HEK293T (cell line): Measurements from ENCODE around the gene CIB1.
A peak's percentile ranks its signal among the peaks of the same experiment; 100 is the strongest.
"Not testable (repeated sequence)": the region's sequence is repeated elsewhere in the genome, so short reads cannot be mapped to it uniquely, and the experiment has no call there.

ENCODE experiments used
- CTCF ChIA-PET: fragments of 350-600 bp; formaldehyde crosslinking; extraction: SDS; loops from one replicate; lab custom pipeline; 2021; ENCODE audit warnings: antibody characterized with exemption, inconsistent platforms; lab: Yijun Ruan, JAX
- POLR2A ChIA-PET: fragments of 350-600 bp; formaldehyde crosslinking; extraction: SDS; loops from one replicate; lab custom pipeline; 2020; ENCODE audit warnings: antibody characterized with exemption, inconsistent platforms; lab: Yijun Ruan, JAX
- DNase-seq: peaks from one replicate; pipeline ENCODE4 v3.0.0; 2012; ENCODE audit warnings: mixed read lengths; ENCODE audit errors: extremely low spot score
- ARNT ChIP-seq: fragments of 450-650 bp; IDR thresholded peaks from 2 replicates; pipeline ENCODE4 v1.6.1; 2017; ENCODE audit warnings: mild to moderate bottlenecking
- BHLHE40 ChIP-seq: fragments of 450-650 bp; IDR thresholded peaks from 2 replicates; pipeline ENCODE4 v1.6.1; 2016; ENCODE audit warnings: mild to moderate bottlenecking, moderate library complexity, borderline replicate concordance
- CTBP1 ChIP-seq: fragments of 450-650 bp; IDR thresholded peaks from 2 replicates; pipeline ENCODE4 v1.6.1; 2016; ENCODE audit warnings: borderline replicate concordance
- ELF4 ChIP-seq: fragments of 450-650 bp; IDR thresholded peaks from 2 replicates; pipeline ENCODE4 v1.6.1; 2017; ENCODE audit warnings: antibody characterized with exemption
- FOXA1 ChIP-seq: fragments of 450-650 bp; IDR thresholded peaks from 2 replicates; pipeline ENCODE4 v1.6.1; 2016; ENCODE audit warnings: mild to moderate bottlenecking
- FOXK2 ChIP-seq: fragments of 450-650 bp; IDR thresholded peaks from 2 replicates; pipeline ENCODE4 v1.6.1; 2016; ENCODE audit warnings: mild to moderate bottlenecking
- FOXM1 ChIP-seq: fragments of 450-650 bp; IDR thresholded peaks from 2 replicates; pipeline ENCODE4 v1.6.1; 2017; ENCODE audit warnings: mild to moderate bottlenecking, borderline replicate concordance
- HDGF ChIP-seq: fragments of 450-650 bp; IDR thresholded peaks from 2 replicates; pipeline ENCODE4 v1.6.1; 2017; ENCODE audit warnings: antibody characterized with exemption, borderline replicate concordance
- L3MBTL2 ChIP-seq: fragments of 450-650 bp; conservative IDR thresholded peaks from 2 replicates; pipeline ENCODE4 v1.6.1; 2016; ENCODE audit warnings: mild to moderate bottlenecking
- LEF1 ChIP-seq: fragments of 450-650 bp; IDR thresholded peaks from 2 replicates; pipeline ENCODE4 v1.6.1; 2017; ENCODE audit warnings: mild to moderate bottlenecking, borderline replicate concordance
- NFRKB ChIP-seq: fragments of 450-650 bp; IDR thresholded peaks from 2 replicates; pipeline ENCODE4 v1.6.1; 2016; ENCODE audit warnings: mild to moderate bottlenecking, moderate library complexity
- PKNOX1 ChIP-seq: fragments of 450-650 bp; IDR thresholded peaks from 2 replicates; pipeline ENCODE4 v1.6.1; 2016
- SP1 ChIP-seq: fragments of 450-650 bp; IDR thresholded peaks from 2 replicates; pipeline ENCODE4 v1.6.1; 2017
- SUZ12 ChIP-seq: fragments of 450-650 bp; IDR thresholded peaks from 2 replicates; pipeline ENCODE4 v1.6.1; 2016; ENCODE audit warnings: mild to moderate bottlenecking
- TARDBP ChIP-seq: fragments of 450-650 bp; IDR thresholded peaks from 2 replicates; pipeline ENCODE4 v1.6.1; 2016
- ZNF384 ChIP-seq: fragments of 450-650 bp; IDR thresholded peaks from 2 replicates; pipeline ENCODE4 v1.6.1; 2016

CIB1 gene

GRCh38 chr15:90265271-90266060 is 31.7 kb upstream of the CIB1 start, which contains the start of gene NGRN:
NGRN (plus strand) TSS chr15:90265672; CDS start chr15:90265713, 41 bp downstream.
- ChIA-PET POLR2A (interaction anchor here (0.8 to 2.3 kb wide), 14 partner anchors 9 to 251 kb away, joined by 3 to 32 read pairs (median 4); partner anchors contain the start of genes CIB1, GDPGP1, IQGAP1 and SEMA4B), CTCF (interaction anchor here (1.0 kb wide), 1 partner anchor 16 kb away, joined by 5 read pairs; the partner anchor contains the start of gene TTLL13)
- TF ChIP-seq CTBP1, result no peak
- no peak for TF ChIP-seq HDGF
- TF ChIP-seq TARDBP, result no peak
- no peak for TF ChIP-seq FOXA1
- no peak for TF ChIP-seq ZNF384
- no peak for TF ChIP-seq FOXK2
- no peak for TF ChIP-seq SP1
- peak; percentile 36; the same call in 1 of the 2 replicates for TF ChIP-seq FOXM1
- TF ChIP-seq PKNOX1, result peak; percentile 77
- TF ChIP-seq NFRKB, result no peak
- TF ChIP-seq BHLHE40, result no peak
- no peak for TF ChIP-seq LEF1
- TF ChIP-seq SUZ12, result no peak
- peak; percentile 70; the same call in 1 of the 2 replicates for TF ChIP-seq ELF4
- TF ChIP-seq L3MBTL2, result peak; percentile 97
- no peak for TF ChIP-seq ARNT
- DNase-seq, result peak; percentile 92

- POLR2A ChIA-PET, result interaction anchor here (1.2 kb wide), 1 partner anchor 13 kb away, joined by 3 read pairs; no protein-coding TSS in a partner anchor
- CTCF ChIA-PET, result no interaction called here
- no peak for DNase-seq
- TF ChIP-seq L3MBTL2 (no peak), BHLHE40 (no peak), ELF4 (no peak), HDGF (no peak), FOXM1 (no peak), PKNOX1 (no peak), NFRKB (no peak), SP1 (no peak), CTBP1 (no peak), ZNF384 (no peak), LEF1 (no peak), FOXA1 (no peak), FOXK2 (no peak), TARDBP (no peak), ARNT (no peak), SUZ12 (no peak)
Measured at GRCh38 chr15:90264671-90265070, 30.9 kb upstream of the CIB1 start.

- DNase-seq, result no peak
- ChIA-PET CTCF (interaction anchor here (0.7 to 1.6 kb wide), 2 partner anchors 41 to 418 kb away, joined by 3 to 7 read pairs; no protein-coding TSS in a partner anchor), POLR2A (interaction anchor here (1.9 to 3.3 kb wide), 3 partner anchors 10 to 29 kb away, joined by 6 to 18 read pairs (median 11); partner anchors contain the start of genes CIB1, GDPGP1 and TTLL13)
Measured at GRCh38 chr15:90262426-90262825, 28.7 kb upstream of the CIB1 start.

GRCh38 chr15:90261811-90262210 is 28.1 kb upstream of the CIB1 start:
- POLR2A ChIA-PET, result interaction anchor here (1.9 to 3.3 kb wide), 3 partner anchors 10 to 28 kb away, joined by 6 to 18 read pairs (median 11); partner anchors contain the start of genes CIB1, GDPGP1 and TTLL13
- TF ChIP-seq ZNF384 (no peak), CTBP1 (no peak), SUZ12 (no peak), PKNOX1 (no peak), L3MBTL2 (no peak), ELF4 (no peak), SP1 (no peak), FOXM1 (no peak), TARDBP (no peak), ARNT (no peak), LEF1 (no peak), HDGF (no peak), BHLHE40 (no peak), FOXK2 (no peak), NFRKB (no peak), FOXA1 (no peak)
- CTCF ChIA-PET, result interaction anchor here (0.7 to 1.6 kb wide), 2 partner anchors 41 to 418 kb away, joined by 3 to 7 read pairs; no protein-coding TSS in a partner anchor
- DNase-seq, result no peak

More at GRCh38 chr15:90262426-90262825, 28.7 kb upstream of the CIB1 start:
- TF ChIP-seq ZNF384, result no peak
- no peak for TF ChIP-seq SP1
- no peak for TF ChIP-seq FOXA1
- TF ChIP-seq LEF1, result no peak
- no peak for TF ChIP-seq SUZ12
- TF ChIP-seq FOXM1, result no peak
- no peak for TF ChIP-seq HDGF
- no peak for TF ChIP-seq ARNT
- no peak for TF ChIP-seq CTBP1
- TF ChIP-seq BHLHE40, result no peak
- no peak for TF ChIP-seq PKNOX1
- no peak for TF ChIP-seq ELF4

- DNase-seq, result not testable (repeated sequence)
- CTCF ChIA-PET, result interaction anchor here (0.7 kb wide), 1 partner anchor 10 kb away, joined by 4 read pairs; no protein-coding TSS in a partner anchor
- POLR2A ChIA-PET, result interaction anchor here (1.7 kb wide), 1 partner anchor 11 kb away, joined by 4 read pairs; the partner anchor contains the start of gene TTLL13
Measured at GRCh38 chr15:90260731-90261130, 27.0 kb upstream of the CIB1 start.
